GM12878 (cell line): ENCODE data around the gene ARMC9. TPM values are rescaled to one million over a fixed set of nuclear protein-coding genes. Genes with fewer than 3 reads are reported as not detected.

ENCODE experiments used
- ATAC-seq: fragments of 200-7000 bp; cut with Tn5 transposase; 3 replicates; pipeline ENCODE4 v1.9.1; 2020; ENCODE audit warnings: mild to moderate bottlenecking, moderate library complexity
- BruUV-seq: library from RNA; stranded (reverse); fragments of 400-500 nt; replicated peaks from 2 replicates; lab custom pipeline; 2021; lab: Mats Ljungman, UMichigan
- CTCF ChIA-PET: fragments of 300-600 bp; sonication (Branson Sonifier 250); formaldehyde crosslinking; extraction: SDS; loops from one replicate; lab custom pipeline; 2021; ENCODE audit warnings: inconsistent platforms; lab: Yijun Ruan, JAX
- POLR2A ChIA-PET: fragments of 350-600 bp; formaldehyde crosslinking; extraction: SDS; loops from one replicate; lab custom pipeline; 2021; ENCODE audit warnings: inconsistent platforms; lab: Charles Lee
- RAD21 ChIA-PET: fragments of 300-600 bp; sonication (Branson Sonifier 250); formaldehyde crosslinking; loops from one replicate; lab custom pipeline; 2023; ENCODE audit warnings: antibody characterized with exemption; ENCODE audit not compliant: unreplicated experiment; lab: Charles Lee
- SMC1A ChIA-PET: fragments of 300-600 bp; sonication (Branson Sonifier 250); formaldehyde crosslinking; loops from one replicate; lab custom pipeline; 2023; ENCODE audit not compliant: unreplicated experiment, uncharacterized antibody; lab: Charles Lee
- DNase-seq: peaks from one replicate; pipeline ENCODE4 v3.0.0-alpha.2; 2011; ENCODE audit warnings: low read depth, low spot score
- FAIRE-seq: peaks from 3 replicates; lab custom pipeline; 2011; peaks lifted over from hg19 to GRCh38; lab: Jason Lieb, UNC
- H2AFZ ChIP-seq: 2 replicates; pipeline ENCODE4 v1.6.0; 2011; ENCODE audit warnings: low read depth, low read length, control low read depth; ENCODE audit not compliant: control insufficient read depth
- H3K27ac ChIP-seq: 2 replicates; pipeline ENCODE4 v1.5.1; 2011; ENCODE audit warnings: control low read depth; ENCODE audit not compliant: control insufficient read depth, insufficient read depth
- H3K27me3 ChIP-seq, 2 experiments: replicated peaks in 1 of 2; 2 replicates each; pipeline versions ENCODE4 v1.6.0 to v1.6.1; 2011; ENCODE audit warnings: low read length in 1 of 2; ENCODE audit not compliant: control insufficient read depth in 2 of 2, insufficient read depth in 2 of 2
- H3K36me3 ChIP-seq, 2 experiments: 2 replicates each; pipeline ENCODE4 v1.5.1; 2011; ENCODE audit warnings: low read length in 1 of 2; ENCODE audit not compliant: control insufficient read depth in 2 of 2, insufficient read depth in 2 of 2
- H3K4me1 ChIP-seq: 2 replicates; pipeline ENCODE4 v1.6.1; 2011; ENCODE audit warnings: mild to moderate bottlenecking, low read length, moderate library complexity, mixed read lengths; ENCODE audit not compliant: control insufficient read depth, insufficient read depth
- H3K4me2 ChIP-seq: 2 replicates; pipeline ENCODE4 v1.6.0; 2011; ENCODE audit warnings: control low read depth; ENCODE audit not compliant: control insufficient read depth, insufficient read depth
- H3K4me3 ChIP-seq: fragments of 200-600 bp; sonication (generic); 2 replicates; pipeline ENCODE4 v1.5.1; 2016
- H3K79me2 ChIP-seq: 2 replicates; pipeline ENCODE4 v1.6.0; 2011; ENCODE audit warnings: low read length; ENCODE audit not compliant: control insufficient read depth, insufficient read depth
- H3K9ac ChIP-seq: 2 replicates; pipeline ENCODE4 v1.8.0; 2011; ENCODE audit warnings: low read length, control low read depth, mixed read lengths; ENCODE audit not compliant: control insufficient read depth, insufficient read depth
- H3K9me3 ChIP-seq: replicated peaks from 3 replicates; pipeline ENCODE4 v1.5.1; 2011; ENCODE audit warnings: mild to moderate bottlenecking, low read length; ENCODE audit not compliant: control insufficient read depth, insufficient read depth
- H4K20me1 ChIP-seq: 2 replicates; pipeline ENCODE4 v1.6.0; 2011; ENCODE audit not compliant: control insufficient read depth, insufficient read depth
- BACH1 ChIP-seq: fragments of 450-650 bp; IDR thresholded peaks from 2 replicates; pipeline ENCODE4 v1.6.1; 2017; ENCODE audit warnings: mild to moderate bottlenecking, borderline replicate concordance
- CTCF ChIP-seq, 3 experiments: IDR thresholded peaks in 2 of 3; conservative IDR thresholded peaks in 1 of 3; 2 replicates each; pipeline ENCODE4 v1.5.1; 2011; ENCODE audit warnings: low read depth in 3 of 3, low read length in 3 of 3, mild to moderate bottlenecking in 3 of 3, control low read depth in 2 of 3, moderate library complexity in 2 of 3, inconsistent platforms in 1 of 3, mixed read lengths in 1 of 3; ENCODE audit not compliant: control insufficient read depth in 2 of 3, insufficient read depth in 1 of 3; ENCODE audit errors: extremely low read depth in 1 of 3
- DPF2 ChIP-seq: fragments of 450-650 bp; IDR thresholded peaks from 2 replicates; pipeline ENCODE4 v1.6.1; 2017; ENCODE audit warnings: mild to moderate bottlenecking
- KDM1A ChIP-seq: fragments of 200-600 bp; sonication (generic); IDR thresholded peaks from 2 replicates; pipeline ENCODE4 v1.6.1; 2016; ENCODE audit warnings: borderline replicate concordance
- NBN ChIP-seq: fragments of 450-650 bp; IDR thresholded peaks from 2 replicates; pipeline ENCODE4 v1.6.1; 2016
- PAX8 ChIP-seq: fragments of 450-650 bp; IDR thresholded peaks from 2 replicates; pipeline ENCODE4 v1.6.1; 2017; ENCODE audit warnings: mild to moderate bottlenecking, moderate library complexity
- PKNOX1 ChIP-seq: fragments of 450-650 bp; IDR thresholded peaks from 2 replicates; pipeline ENCODE4 v1.6.1; 2016; ENCODE audit warnings: mild to moderate bottlenecking
- RB1 ChIP-seq: fragments of 450-650 bp; formaldehyde crosslinking; IDR thresholded peaks from 2 replicates; pipeline ENCODE4 v1.6.1; 2017; ENCODE audit warnings: mild to moderate bottlenecking, borderline replicate concordance
- RELA ChIP-seq: fragments of 450-650 bp; IDR thresholded peaks from 2 replicates; pipeline ENCODE4 v1.8.0; 2014; ENCODE audit warnings: borderline replicate concordance; ENCODE audit not compliant: partially characterized antibody
- SIX5 ChIP-seq: IDR thresholded peaks from 2 replicates; pipeline ENCODE4 v1.6.1; 2011; ENCODE audit warnings: mild to moderate bottlenecking, low read depth, low read length, moderate library complexity; ENCODE audit not compliant: severe bottlenecking
- STAT1 ChIP-seq: fragments of 450-650 bp; conservative IDR thresholded peaks from 2 replicates; pipeline ENCODE4 v1.6.1; 2014; ENCODE audit warnings: antibody characterized with exemption, mild to moderate bottlenecking
- TCF3 ChIP-seq: IDR thresholded peaks from 2 replicates; pipeline ENCODE4 v1.6.1; 2012; ENCODE audit warnings: low read depth, mild to moderate bottlenecking, low read length, borderline replicate concordance; ENCODE audit not compliant: insufficient read depth
- ZZZ3 ChIP-seq: IDR thresholded peaks from 2 replicates; pipeline ENCODE4 v1.6.1; 2011; ENCODE audit warnings: low read depth; ENCODE audit not compliant: control insufficient read depth, insufficient read length
- WGBS: methylation state at CpG from one replicate; pipeline ENCODE4 v1.1.6; 2016; ENCODE audit warnings: low lambda C conversion rate; ENCODE audit not compliant: insufficient replicate concordance, insufficient coverage; ENCODE audit errors: missing lambda C conversion rate; 5-methylcytosine and 5-hydroxymethylcytosine counted together
- in situ Hi-C: fragments of 300-500 bp; cut with MboI; formaldehyde crosslinking; loops from 9 replicates; pipeline ENCODE4 v1.14.3; 2018; ENCODE audit warnings: mixed read lengths
- intact Hi-C: fragments of 100-400 bp; cut with micrococcal nuclease; formaldehyde crosslinking; loops from one replicate; pipeline ENCODE4 v1.14.2; 2022; ENCODE audit not compliant: unreplicated experiment
- polyA plus RNA-seq, 11 experiments: library from polyadenylated mRNA; depleted of rRNA in 4 of 11; unstranded in 6 of 11; stranded (reverse) in 5 of 11; fragments of >200 nt; fragmentation: Nextera tagmentation in 4 of 11; fragmentation: Illumina TruSeq in 1 of 11; extraction: Ambion mirVana in 4 of 11; extraction: Trizol in 1 of 11; gene quantifications; 1 replicate in 1 of 11; 2 replicates in 10 of 11; pipeline versions ENCODE4 v1.2.1 to v1.2.3, GENCODE V29; 2011 to 2016; ENCODE audit warnings: inconsistent platforms in 2 of 11, missing spikeins in 2 of 11, low read depth in 1 of 11
- total RNA-seq, 4 experiments: library from RNA; depleted of rRNA in 3 of 4; stranded (reverse); fragments of >200 nt in 3 of 4; fragmentation: Illumina TruSeq in 1 of 4; extraction: Trizol in 1 of 4; gene quantifications; 2 replicates each; pipeline versions ENCODE4 v1.2.1 to v1.2.3, GENCODE V29; 2013 to 2021
- TF ChIP-seq, protein P1 (sequence below): fragments of 450-650 bp; IDR thresholded peaks from 2 replicates; pipeline ENCODE4 v1.6.1; 2016; ENCODE audit warnings: mild to moderate bottlenecking, moderate library complexity, borderline replicate concordance

ARMC9 gene
- total and polyA plus RNA-seq, 10 of the 15 experiments (the other 5 are each of a cell fraction or from before 2014, with no cell fraction given) = 3.8 to 21.8 (median 10.4) TPM

- TF ChIP-seq CTCF (IDR thresholded peaks at IDR 0.05 in 2 of 3, conservative IDR thresholded peaks at IDR 0.05 in 1 of 3; ENCODE audit: control insufficient read depth in 2 of 3, extremely low read depth in 1 of 3, insufficient read depth in 1 of 3, low read depth in 3 of 3, low read length in 3 of 3) = peak; percentile 73 to 90 (median 81)
- no peak for TF ChIP-seq BACH1
- no peak for TF ChIP-seq PKNOX1
These were observed 98.9 kb downstream of the ARMC9 start (continued) for GRCh38 chr2:231297108-231297908.

DNA sequence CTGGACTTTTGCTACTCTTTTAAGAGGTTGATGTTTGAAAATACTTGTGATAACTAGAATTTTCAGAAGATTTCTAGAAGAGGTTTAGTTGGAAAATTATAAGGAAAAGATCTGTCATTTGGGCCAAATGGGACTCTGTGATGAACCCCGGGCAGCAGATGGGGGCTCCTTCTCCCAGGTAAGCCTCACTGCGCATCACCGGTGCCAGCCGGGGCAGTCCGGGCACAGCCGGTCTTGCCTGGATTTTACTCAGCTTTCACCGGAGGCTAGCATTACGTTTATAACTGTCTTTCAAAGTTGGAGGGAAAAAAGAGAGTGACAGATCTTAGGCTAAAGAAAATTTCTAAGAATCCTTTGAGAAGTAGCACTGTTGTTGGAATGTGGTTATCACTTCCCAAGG, 99.7 kb downstream of the ARMC9 start:
- POLR2A ChIA-PET = interaction anchor here (1.2 to 1.4 kb wide), 2 partner anchors 96 to 98 kb away, joined by 4 read pairs; no protein-coding TSS in a partner anchor
- BruUV-seq = no TSS peak
- no peak for FAIRE-seq
- TF ChIP-seq RB1 (no peak), PAX8 (no peak), BACH1 (no peak), TCF3 (no peak), DPF2 (no peak), KDM1A (no peak), ZZZ3 (no peak), NBN (no peak), RELA (no peak), SIX5 (no peak), STAT1 (no peak)
- TF ChIP-seq, protein P1, sequence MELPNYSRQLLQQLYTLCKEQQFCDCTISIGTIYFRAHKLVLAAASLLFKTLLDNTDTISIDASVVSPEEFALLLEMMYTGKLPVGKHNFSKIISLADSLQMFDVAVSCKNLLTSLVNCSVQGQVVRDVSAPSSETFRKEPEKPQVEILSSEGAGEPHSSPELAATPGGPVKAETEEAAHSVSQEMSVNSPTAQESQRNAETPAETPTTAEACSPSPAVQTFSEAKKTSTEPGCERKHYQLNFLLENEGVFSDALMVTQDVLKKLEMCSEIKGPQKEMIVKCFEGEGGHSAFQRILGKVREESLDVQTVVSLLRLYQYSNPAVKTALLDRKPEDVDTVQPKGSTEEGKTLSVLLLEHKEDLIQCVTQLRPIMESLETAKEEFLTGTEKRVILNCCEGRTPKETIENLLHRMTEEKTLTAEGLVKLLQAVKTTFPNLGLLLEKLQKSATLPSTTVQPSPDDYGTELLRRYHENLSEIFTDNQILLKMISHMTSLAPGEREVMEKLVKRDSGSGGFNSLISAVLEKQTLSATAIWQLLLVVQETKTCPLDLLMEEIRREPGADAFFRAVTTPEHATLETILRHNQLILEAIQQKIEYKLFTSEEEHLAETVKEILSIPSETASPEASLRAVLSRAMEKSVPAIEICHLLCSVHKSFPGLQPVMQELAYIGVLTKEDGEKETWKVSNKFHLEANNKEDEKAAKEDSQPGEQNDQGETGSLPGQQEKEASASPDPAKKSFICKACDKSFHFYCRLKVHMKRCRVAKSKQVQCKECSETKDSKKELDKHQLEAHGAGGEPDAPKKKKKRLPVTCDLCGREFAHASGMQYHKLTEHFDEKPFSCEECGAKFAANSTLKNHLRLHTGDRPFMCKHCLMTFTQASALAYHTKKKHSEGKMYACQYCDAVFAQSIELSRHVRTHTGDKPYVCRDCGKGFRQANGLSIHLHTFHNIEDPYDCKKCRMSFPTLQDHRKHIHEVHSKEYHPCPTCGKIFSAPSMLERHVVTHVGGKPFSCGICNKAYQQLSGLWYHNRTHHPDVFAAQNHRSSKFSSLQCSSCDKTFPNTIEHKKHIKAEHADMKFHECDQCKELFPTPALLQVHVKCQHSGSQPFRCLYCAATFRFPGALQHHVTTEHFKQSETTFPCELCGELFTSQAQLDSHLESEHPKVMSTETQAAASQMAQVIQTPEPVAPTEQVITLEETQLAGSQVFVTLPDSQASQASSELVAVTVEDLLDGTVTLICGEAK = no peak

More for the DNA sequence above, 99.7 kb downstream of the ARMC9 start:
- ChIA-PET CTCF (interaction anchor here (0.9 to 7.5 kb wide), 18 partner anchors 9 to 194 kb away, joined by 3 to 82 read pairs (median 10); partner anchors contain the start of gene B3GNT7), RAD21 (interaction anchor here (0.9 to 2.9 kb wide), 9 partner anchors 8 to 106 kb away, joined by 3 to 15 read pairs (median 5); partner anchors contain the start of gene B3GNT7), SMC1A (interaction anchor here (0.7 to 6.9 kb wide), 8 partner anchors 15 to 195 kb away, joined by 3 to 43 read pairs (median 8); partner anchors contain the start of gene B3GNT7)
- Histone ChIP-seq H3K36me3 (no peaks in the 10 kb centered on the region; a peak in 1 of 4 replicates), H3K27me3 (no peaks in the 10 kb centered on the region), H3K9ac (no peak overlapping the region), H2AFZ (no peak overlapping the region), H3K4me2 (no peak overlapping the region), H3K9me3 (no peaks in the 10 kb centered on the region), H4K20me1 (no peaks in the 10 kb centered on the region), H3K4me1 (peaks cover 40% of the 10 kb centered on the region), H3K4me3 (no peak overlapping the region), H3K27ac (no peak overlapping the region), H3K79me2 (no peaks in the 10 kb centered on the region)
- in situ Hi-C loops (no loop called here), intact Hi-C loops (loop anchor here (5.0 kb wide), 1 partner anchor 196 kb away; no protein-coding TSS in a partner anchor)
- DNase-seq = no peak
- WGBS = 91% methylated on average over 8 of the region's 8 CpGs
- no peak for ATAC-seq
